Astrocyte (in vitro differentiated cells and primary cell): ENCODE results near the gene BHLHE40. TPM values are rescaled to one million over a fixed set of nuclear protein-coding genes. Genes with fewer than 3 reads are reported as not detected.

Experiments used
- DNase-seq: peaks from one replicate; pipeline ENCODE4 v3.0.0-alpha.2; 2010; ENCODE audit warnings: low read depth
- FAIRE-seq: peaks from 2 replicates; lab custom pipeline; 2011; peaks lifted over from hg19 to GRCh38; lab: Jason Lieb, UNC
- H2AFZ ChIP-seq: 2 replicates; pipeline ENCODE4 v1.6.0; 2012; ENCODE audit warnings: low read depth, low read length, inconsistent platforms
- H3K27ac ChIP-seq: 2 replicates; pipeline ENCODE4 v1.5.1; 2011; ENCODE audit warnings: low read depth, low read length, inconsistent platforms
- H3K27me3 ChIP-seq: 2 replicates; pipeline ENCODE4 v1.6.0; 2011; ENCODE audit warnings: low read length, inconsistent platforms; ENCODE audit not compliant: insufficient read depth
- H3K36me3 ChIP-seq: 2 replicates; pipeline ENCODE4 v1.5.1; 2011; ENCODE audit warnings: low read length, inconsistent platforms; ENCODE audit not compliant: insufficient read depth
- H3K4me1 ChIP-seq: 2 replicates; pipeline ENCODE4 v1.5.1; 2011; ENCODE audit warnings: low read length, inconsistent platforms; ENCODE audit not compliant: insufficient read depth
- H3K4me2 ChIP-seq: 2 replicates; pipeline ENCODE4 v1.6.0; 2012; ENCODE audit warnings: low read length, inconsistent platforms
- H3K4me3 ChIP-seq: 2 replicates; pipeline ENCODE4 v1.5.1; 2011; ENCODE audit warnings: low read depth, mild to moderate bottlenecking, low read length, inconsistent platforms; ENCODE audit not compliant: insufficient read depth
- H3K79me2 ChIP-seq: 2 replicates; pipeline ENCODE4 v1.6.0; 2012; ENCODE audit warnings: mild to moderate bottlenecking, low read length, inconsistent platforms; ENCODE audit not compliant: insufficient read depth
- H3K9ac ChIP-seq: 2 replicates; pipeline ENCODE4 v1.6.0; 2012; ENCODE audit warnings: mild to moderate bottlenecking, low read length, inconsistent platforms
- H3K9me3 ChIP-seq: 2 replicates; pipeline ENCODE4 v1.5.1; 2012; ENCODE audit warnings: low read depth, mild to moderate bottlenecking, low read length, inconsistent platforms; ENCODE audit not compliant: insufficient read depth
- H4K20me1 ChIP-seq: 2 replicates; pipeline ENCODE4 v1.6.0; 2012; ENCODE audit warnings: low read length, inconsistent platforms; ENCODE audit not compliant: insufficient read depth
- H3K27ac Mint-ChIP-seq: one replicate; pipeline ENCODE4 v1.8.0; 2021; ENCODE audit warnings: mild to moderate bottlenecking, mixed read lengths; ENCODE audit not compliant: unreplicated experiment
- H3K27me3 Mint-ChIP-seq: one replicate; pipeline ENCODE4 v1.8.0; 2021; ENCODE audit warnings: low read depth, mixed read lengths; ENCODE audit not compliant: unreplicated experiment
- H3K36me3 Mint-ChIP-seq: one replicate; pipeline ENCODE4 v1.8.0; 2021; ENCODE audit warnings: low read depth, mixed read lengths; ENCODE audit not compliant: unreplicated experiment
- H3K4me1 Mint-ChIP-seq: one replicate; pipeline ENCODE4 v1.8.0; 2021; ENCODE audit warnings: low read depth, mixed read lengths; ENCODE audit not compliant: unreplicated experiment
- H3K4me3 Mint-ChIP-seq: one replicate; pipeline ENCODE4 v1.8.0; 2021; ENCODE audit warnings: mild to moderate bottlenecking, moderate library complexity, mixed read lengths; ENCODE audit not compliant: unreplicated experiment
- H3K9me3 Mint-ChIP-seq: one replicate; pipeline ENCODE4 v1.8.0; 2021; ENCODE audit warnings: mild to moderate bottlenecking, mixed read lengths; ENCODE audit not compliant: unreplicated experiment
- CTCF ChIP-seq: IDR thresholded peaks from 2 replicates; pipeline ENCODE4 v1.5.1; 2011; ENCODE audit warnings: low read depth, mild to moderate bottlenecking, inconsistent platforms, low read length, moderate library complexity; ENCODE audit not compliant: insufficient read depth
- EZH2 ChIP-seq: IDR thresholded peaks from 2 replicates; pipeline ENCODE4 v1.6.1; 2012; ENCODE audit warnings: mild to moderate bottlenecking, low read length, inconsistent platforms; ENCODE audit not compliant: insufficient read depth
- total RNA-seq: library from RNA; stranded (reverse); gene quantifications from 2 replicates; pipeline ENCODE4 v1.2.1, GENCODE V29; 2021

Gene BHLHE40
- total RNA-seq, 1 donor from 2014 or later: 156 TPM

GRCh38 chr3:5030152-5030551, 50.9 kb downstream of the BHLHE40 start:
- H3K36me3 Mint-ChIP-seq: no peaks in the 10 kb centered on the region
- Histone ChIP-seq H3K4me3 (no peak overlapping the region), H2AFZ (no peak overlapping the region), H3K9ac (no peak overlapping the region), H3K36me3 (no peaks in the 10 kb centered on the region), H3K27ac (no peak overlapping the region), H4K20me1 (no peaks in the 10 kb centered on the region), H3K27me3 (no peaks in the 10 kb centered on the region), H3K79me2 (no peaks in the 10 kb centered on the region), H3K4me2 (no peak overlapping the region), H3K9me3 (no peaks in the 10 kb centered on the region), H3K4me1 (peaks cover 6% of the 10 kb centered on the region)
- TF ChIP-seq CTCF (no peak), EZH2 (no peak)
- H3K27me3 Mint-ChIP-seq: no peaks in the 10 kb centered on the region
- DNase-seq (no peak), FAIRE-seq (no peak)
- no peak overlapping the region for H3K4me3 Mint-ChIP-seq
- no peaks in the 10 kb centered on the region for H3K9me3 Mint-ChIP-seq
- peaks cover 8% of the 10 kb centered on the region for H3K4me1 Mint-ChIP-seq
- no peak overlapping the region for H3K27ac Mint-ChIP-seq

GRCh38 chr3:5032844-5033243, 53.6 kb downstream of the BHLHE40 start:
- FAIRE-seq: no peak

More at GRCh38 chr3:5032844-5033243, 53.6 kb downstream of the BHLHE40 start:
- Histone ChIP-seq H3K4me1 (no peaks in the 10 kb centered on the region), H3K27me3 (no peaks in the 10 kb centered on the region), H3K9ac (no peak overlapping the region), H4K20me1 (no peaks in the 10 kb centered on the region), H3K4me2 (no peak overlapping the region), H3K4me3 (no peak overlapping the region), H2AFZ (no peak overlapping the region), H3K36me3 (no peaks in the 10 kb centered on the region), H3K79me2 (no peaks in the 10 kb centered on the region), H3K9me3 (no peaks in the 10 kb centered on the region), H3K27ac (no peak overlapping the region)
- Mint-ChIP-seq H3K9me3 (peaks cover 2% of the 10 kb centered on the region), H3K4me1 (peaks cover 5% of the 10 kb centered on the region), H3K4me3 (no peak overlapping the region), H3K36me3 (no peaks in the 10 kb centered on the region), H3K27ac (no peak overlapping the region), H3K27me3 (peaks cover 3% of the 10 kb centered on the region)
- no peak for TF ChIP-seq CTCF
- TF ChIP-seq EZH2: no peak
- no peak for DNase-seq

Other genes starting within 250 kb of the BHLHE40 start
- 59.7 and 64.1 TPM in 2 replicates for gene ARL8B, start 142.9 kb downstream of the BHLHE40 start, total RNA-seq
- gene EDEM1, start 208.3 kb downstream of the BHLHE40 start, total RNA-seq: 62.7 and 65.4 TPM in 2 replicates